HL-60 (cell line): ENCODE data around the gene PTGES.

ENCODE experiments used
- DNase-seq, 2 experiments: peaks; one replicate each; pipeline ENCODE4 v3.0.0-alpha.2; 2010 to 2020; ENCODE audit warnings: low read depth in 1 of 2, low spot score in 1 of 2
- H3K27ac ChIP-seq: fragments of 250-450 bp; sonication (Bioruptor Pico); replicated peaks from 2 replicates; pipeline ENCODE4 v1.5.1; 2020; ENCODE audit warnings: mild to moderate bottlenecking, moderate library complexity
- H3K27me3 ChIP-seq: fragments of 250-450 bp; sonication (Bioruptor Pico); 2 replicates; pipeline ENCODE4 v1.5.1; 2021; ENCODE audit warnings: mild to moderate bottlenecking, moderate library complexity; ENCODE audit not compliant: insufficient read depth, poor library complexity, severe bottlenecking
- H3K4me3 ChIP-seq: replicated peaks from 2 replicates; pipeline ENCODE4 v1.5.1; 2011; ENCODE audit warnings: mild to moderate bottlenecking, control low read depth, low read length; ENCODE audit not compliant: insufficient read depth
- GABPA ChIP-seq: IDR thresholded peaks from 2 replicates; pipeline ENCODE4 v1.6.1; 2012; ENCODE audit warnings: low read depth
- POLR2AphosphoS5 ChIP-seq: IDR thresholded peaks from 2 replicates; pipeline ENCODE4 v1.6.1; 2012; ENCODE audit warnings: low read depth
- SPI1 ChIP-seq: IDR thresholded peaks from 2 replicates; pipeline ENCODE4 v1.6.1; 2012; ENCODE audit warnings: low read depth, mild to moderate bottlenecking, borderline replicate concordance
- TF ChIP-seq, protein P1 (sequence below): IDR thresholded peaks from 2 replicates; pipeline ENCODE4 v1.6.1; 2012; ENCODE audit warnings: low read depth; ENCODE audit not compliant: insufficient replicate concordance
- TF ChIP-seq, protein P2 (sequence below): IDR thresholded peaks from one replicate; pipeline ENCODE4 v1.5.1; 2011; ENCODE audit warnings: low read length, control low read depth, inconsistent platforms; ENCODE audit not compliant: insufficient read depth

The PTGES gene

DNA sequence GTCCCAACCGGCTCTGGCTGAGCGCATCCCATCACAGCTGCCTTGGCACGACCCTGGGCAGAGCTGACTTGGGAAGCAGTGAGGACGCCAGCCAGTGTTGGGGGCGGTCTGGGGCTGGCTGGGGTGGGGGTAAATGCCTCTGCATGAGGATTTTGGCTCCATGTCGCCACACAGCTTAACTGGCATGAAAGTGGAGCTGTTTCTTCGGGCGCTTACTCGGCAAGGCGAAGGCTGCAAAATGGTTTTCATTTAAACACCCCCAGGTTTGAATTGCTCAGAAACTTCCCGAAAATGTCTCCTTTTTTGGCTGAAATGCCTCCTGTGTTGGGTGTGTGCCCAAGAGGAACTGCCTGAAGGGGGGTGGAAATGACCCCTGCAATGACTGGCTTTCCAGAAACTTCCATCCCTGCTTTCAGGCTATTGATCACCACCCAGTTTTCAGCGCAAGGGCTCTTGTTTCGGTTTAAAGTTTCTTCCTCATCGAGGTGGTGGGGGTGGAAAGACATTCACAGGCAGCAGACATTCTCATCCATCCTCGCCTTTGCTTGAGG, 38.3 kb downstream of the PTGES start:
- TF ChIP-seq POLR2AphosphoS5, result no peak
- TF ChIP-seq, protein P1, sequence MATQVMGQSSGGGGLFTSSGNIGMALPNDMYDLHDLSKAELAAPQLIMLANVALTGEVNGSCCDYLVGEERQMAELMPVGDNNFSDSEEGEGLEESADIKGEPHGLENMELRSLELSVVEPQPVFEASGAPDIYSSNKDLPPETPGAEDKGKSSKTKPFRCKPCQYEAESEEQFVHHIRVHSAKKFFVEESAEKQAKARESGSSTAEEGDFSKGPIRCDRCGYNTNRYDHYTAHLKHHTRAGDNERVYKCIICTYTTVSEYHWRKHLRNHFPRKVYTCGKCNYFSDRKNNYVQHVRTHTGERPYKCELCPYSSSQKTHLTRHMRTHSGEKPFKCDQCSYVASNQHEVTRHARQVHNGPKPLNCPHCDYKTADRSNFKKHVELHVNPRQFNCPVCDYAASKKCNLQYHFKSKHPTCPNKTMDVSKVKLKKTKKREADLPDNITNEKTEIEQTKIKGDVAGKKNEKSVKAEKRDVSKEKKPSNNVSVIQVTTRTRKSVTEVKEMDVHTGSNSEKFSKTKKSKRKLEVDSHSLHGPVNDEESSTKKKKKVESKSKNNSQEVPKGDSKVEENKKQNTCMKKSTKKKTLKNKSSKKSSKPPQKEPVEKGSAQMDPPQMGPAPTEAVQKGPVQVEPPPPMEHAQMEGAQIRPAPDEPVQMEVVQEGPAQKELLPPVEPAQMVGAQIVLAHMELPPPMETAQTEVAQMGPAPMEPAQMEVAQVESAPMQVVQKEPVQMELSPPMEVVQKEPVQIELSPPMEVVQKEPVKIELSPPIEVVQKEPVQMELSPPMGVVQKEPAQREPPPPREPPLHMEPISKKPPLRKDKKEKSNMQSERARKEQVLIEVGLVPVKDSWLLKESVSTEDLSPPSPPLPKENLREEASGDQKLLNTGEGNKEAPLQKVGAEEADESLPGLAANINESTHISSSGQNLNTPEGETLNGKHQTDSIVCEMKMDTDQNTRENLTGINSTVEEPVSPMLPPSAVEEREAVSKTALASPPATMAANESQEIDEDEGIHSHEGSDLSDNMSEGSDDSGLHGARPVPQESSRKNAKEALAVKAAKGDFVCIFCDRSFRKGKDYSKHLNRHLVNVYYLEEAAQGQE, result no peak
- TF ChIP-seq SPI1, result no peak
- TF ChIP-seq GABPA, result no peak
- TF ChIP-seq, protein P2, sequence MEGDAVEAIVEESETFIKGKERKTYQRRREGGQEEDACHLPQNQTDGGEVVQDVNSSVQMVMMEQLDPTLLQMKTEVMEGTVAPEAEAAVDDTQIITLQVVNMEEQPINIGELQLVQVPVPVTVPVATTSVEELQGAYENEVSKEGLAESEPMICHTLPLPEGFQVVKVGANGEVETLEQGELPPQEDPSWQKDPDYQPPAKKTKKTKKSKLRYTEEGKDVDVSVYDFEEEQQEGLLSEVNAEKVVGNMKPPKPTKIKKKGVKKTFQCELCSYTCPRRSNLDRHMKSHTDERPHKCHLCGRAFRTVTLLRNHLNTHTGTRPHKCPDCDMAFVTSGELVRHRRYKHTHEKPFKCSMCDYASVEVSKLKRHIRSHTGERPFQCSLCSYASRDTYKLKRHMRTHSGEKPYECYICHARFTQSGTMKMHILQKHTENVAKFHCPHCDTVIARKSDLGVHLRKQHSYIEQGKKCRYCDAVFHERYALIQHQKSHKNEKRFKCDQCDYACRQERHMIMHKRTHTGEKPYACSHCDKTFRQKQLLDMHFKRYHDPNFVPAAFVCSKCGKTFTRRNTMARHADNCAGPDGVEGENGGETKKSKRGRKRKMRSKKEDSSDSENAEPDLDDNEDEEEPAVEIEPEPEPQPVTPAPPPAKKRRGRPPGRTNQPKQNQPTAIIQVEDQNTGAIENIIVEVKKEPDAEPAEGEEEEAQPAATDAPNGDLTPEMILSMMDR, result no peak
- Histone ChIP-seq H3K4me3 (no peak overlapping the region), H3K27me3 (peaks cover 6% of the 10 kb centered on the region), H3K27ac (no peak overlapping the region)
- peak in 1 of 2 experiments; percentile 5 for DNase-seq

DNA sequence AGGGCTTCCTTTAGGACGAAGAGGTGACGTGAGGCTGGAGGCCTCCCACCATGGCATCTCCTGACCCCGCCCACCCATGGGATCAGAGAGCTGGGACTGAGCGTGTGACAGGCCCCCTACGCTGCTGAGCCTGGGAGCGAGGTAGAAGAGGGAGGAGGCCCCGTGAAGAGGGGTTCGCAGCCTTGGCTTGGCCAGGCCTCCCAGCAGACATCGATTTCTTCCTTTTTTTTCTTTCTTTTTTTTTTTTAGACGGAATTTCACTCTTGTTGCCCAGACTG, 39.5 kb downstream of the PTGES start:
- DNase-seq, result no peak
- Histone ChIP-seq H3K4me3 (no peak overlapping the region), H3K27ac (no peak overlapping the region), H3K27me3 (peaks cover 6% of the 10 kb centered on the region)
- TF ChIP-seq SPI1 (no peak), GABPA (no peak), POLR2AphosphoS5 (no peak)
- TF ChIP-seq, protein P1, result no peak
- TF ChIP-seq, protein P2, result no peak

DNA sequence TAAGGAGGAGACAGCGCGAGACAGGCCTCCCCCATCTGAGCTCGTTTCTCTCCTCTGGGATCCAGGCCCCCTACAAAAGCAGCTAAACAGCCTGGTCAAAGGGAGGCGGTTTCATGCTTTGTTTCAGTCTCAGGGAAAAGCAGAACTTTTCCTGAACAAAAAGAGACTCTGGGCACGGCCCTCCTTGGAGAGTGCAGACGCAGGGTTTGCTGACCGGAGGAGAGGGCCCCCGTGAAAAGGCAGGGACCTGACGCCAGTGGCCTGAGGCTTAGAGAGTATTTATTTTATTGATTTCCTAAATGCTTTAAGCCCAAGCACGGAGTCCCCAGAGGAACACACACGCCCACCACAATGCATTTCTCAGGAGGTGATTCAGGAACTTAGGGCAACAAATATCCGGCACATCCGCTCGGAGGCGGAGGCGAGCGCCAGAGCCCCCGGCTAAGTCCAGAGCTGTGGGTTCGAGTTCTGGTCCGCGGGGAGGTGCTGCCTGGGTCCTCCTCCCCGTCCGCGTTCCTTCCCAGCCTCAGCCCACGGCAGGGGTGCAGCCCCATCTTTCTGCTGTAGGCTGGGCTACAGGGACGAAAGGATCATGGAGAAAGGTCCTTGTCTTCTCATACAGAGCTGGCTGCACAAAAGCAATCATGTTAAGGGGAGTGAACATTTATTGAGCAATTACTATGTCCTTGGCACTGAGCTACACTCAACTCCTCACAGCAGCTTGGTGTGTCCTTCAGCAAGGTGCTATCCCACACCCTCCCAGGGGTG, 40.0 kb downstream of the PTGES start:
- Histone ChIP-seq H3K27ac (no peak overlapping the region), H3K27me3 (peaks cover 6% of the 10 kb centered on the region), H3K4me3 (no peak overlapping the region)
- DNase-seq, result no peak
- TF ChIP-seq POLR2AphosphoS5 (no peak), GABPA (no peak), SPI1 (no peak)
- TF ChIP-seq, protein P1, result no peak
- TF ChIP-seq, protein P2, result no peak
